OCI-LY7 (cell line): ENCODE data around the gene PRKCA.

Experiments
- EZH2phosphoT487 ChIP-seq: fragments of 200-600 bp; sonication (generic); IDR thresholded peaks from 2 replicates; pipeline ENCODE4 v1.6.1; 2018; ENCODE audit warnings: low read depth, borderline replicate concordance, mild to moderate bottlenecking, mixed run types, antibody characterized with exemption, low read length, moderate library complexity, mixed read lengths
- TF ChIP-seq, protein P1 (sequence below): fragments of 200-600 bp; sonication (generic); conservative IDR thresholded peaks from 2 replicates; pipeline ENCODE4 v1.5.1; 2014; ENCODE audit warnings: mild to moderate bottlenecking, antibody characterized with exemption, low read length, moderate library complexity, mixed read lengths

DNA sequence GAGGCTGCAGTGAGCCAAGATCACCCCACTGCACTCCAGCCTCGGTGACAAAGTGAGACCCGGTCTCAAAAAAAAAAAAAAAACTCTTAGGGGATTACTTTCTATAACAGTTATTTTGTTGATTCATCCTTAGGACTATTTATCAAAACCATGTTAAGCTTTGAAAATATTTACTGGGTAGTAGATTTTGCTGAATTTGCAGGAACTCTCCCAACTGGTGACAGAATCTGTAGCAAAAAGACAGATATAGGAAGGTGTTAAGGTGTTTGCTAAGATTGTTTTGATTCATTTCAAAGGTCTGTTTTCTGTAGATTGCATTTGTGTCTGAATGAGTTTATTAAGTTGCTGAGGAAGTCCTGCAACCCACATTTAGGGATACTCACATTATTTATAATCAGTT, 192.6 kb downstream of the PRKCA start:
- TF ChIP-seq, protein P1, sequence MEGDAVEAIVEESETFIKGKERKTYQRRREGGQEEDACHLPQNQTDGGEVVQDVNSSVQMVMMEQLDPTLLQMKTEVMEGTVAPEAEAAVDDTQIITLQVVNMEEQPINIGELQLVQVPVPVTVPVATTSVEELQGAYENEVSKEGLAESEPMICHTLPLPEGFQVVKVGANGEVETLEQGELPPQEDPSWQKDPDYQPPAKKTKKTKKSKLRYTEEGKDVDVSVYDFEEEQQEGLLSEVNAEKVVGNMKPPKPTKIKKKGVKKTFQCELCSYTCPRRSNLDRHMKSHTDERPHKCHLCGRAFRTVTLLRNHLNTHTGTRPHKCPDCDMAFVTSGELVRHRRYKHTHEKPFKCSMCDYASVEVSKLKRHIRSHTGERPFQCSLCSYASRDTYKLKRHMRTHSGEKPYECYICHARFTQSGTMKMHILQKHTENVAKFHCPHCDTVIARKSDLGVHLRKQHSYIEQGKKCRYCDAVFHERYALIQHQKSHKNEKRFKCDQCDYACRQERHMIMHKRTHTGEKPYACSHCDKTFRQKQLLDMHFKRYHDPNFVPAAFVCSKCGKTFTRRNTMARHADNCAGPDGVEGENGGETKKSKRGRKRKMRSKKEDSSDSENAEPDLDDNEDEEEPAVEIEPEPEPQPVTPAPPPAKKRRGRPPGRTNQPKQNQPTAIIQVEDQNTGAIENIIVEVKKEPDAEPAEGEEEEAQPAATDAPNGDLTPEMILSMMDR = no peak
- TF ChIP-seq EZH2phosphoT487 = no peak
